Fibroblast of the aortic adventitia (primary cell): ENCODE measurements around the gene ARL2. TPM values are rescaled to one million over a fixed set of nuclear protein-coding genes. Genes with fewer than 3 reads are reported as not detected.

Experiments used
- DNase-seq: peaks from one replicate; pipeline ENCODE4 v3.0.0-alpha.2; 2010; ENCODE audit warnings: low read depth
- H3K4me3 ChIP-seq: 2 replicates; pipeline ENCODE4 v1.5.1; 2011; ENCODE audit warnings: low read depth, mild to moderate bottlenecking, control low read depth, low read length, moderate library complexity
- total RNA-seq: library from RNA; depleted of rRNA; stranded (reverse); fragments of >200 nt; gene quantifications from 2 replicates; pipeline ENCODE4 v1.2.3, GENCODE V29; 2012; ENCODE audit warnings: low replicate concordance
- TF ChIP-seq, protein P1 (sequence below): IDR thresholded peaks from 2 replicates; pipeline ENCODE4 v1.5.1; 2011; ENCODE audit warnings: mild to moderate bottlenecking, low read length, control low read depth, inconsistent platforms; ENCODE audit not compliant: insufficient read depth

The ARL2 gene
- total RNA-seq, 1 donor: 97.9 TPM

DNA sequence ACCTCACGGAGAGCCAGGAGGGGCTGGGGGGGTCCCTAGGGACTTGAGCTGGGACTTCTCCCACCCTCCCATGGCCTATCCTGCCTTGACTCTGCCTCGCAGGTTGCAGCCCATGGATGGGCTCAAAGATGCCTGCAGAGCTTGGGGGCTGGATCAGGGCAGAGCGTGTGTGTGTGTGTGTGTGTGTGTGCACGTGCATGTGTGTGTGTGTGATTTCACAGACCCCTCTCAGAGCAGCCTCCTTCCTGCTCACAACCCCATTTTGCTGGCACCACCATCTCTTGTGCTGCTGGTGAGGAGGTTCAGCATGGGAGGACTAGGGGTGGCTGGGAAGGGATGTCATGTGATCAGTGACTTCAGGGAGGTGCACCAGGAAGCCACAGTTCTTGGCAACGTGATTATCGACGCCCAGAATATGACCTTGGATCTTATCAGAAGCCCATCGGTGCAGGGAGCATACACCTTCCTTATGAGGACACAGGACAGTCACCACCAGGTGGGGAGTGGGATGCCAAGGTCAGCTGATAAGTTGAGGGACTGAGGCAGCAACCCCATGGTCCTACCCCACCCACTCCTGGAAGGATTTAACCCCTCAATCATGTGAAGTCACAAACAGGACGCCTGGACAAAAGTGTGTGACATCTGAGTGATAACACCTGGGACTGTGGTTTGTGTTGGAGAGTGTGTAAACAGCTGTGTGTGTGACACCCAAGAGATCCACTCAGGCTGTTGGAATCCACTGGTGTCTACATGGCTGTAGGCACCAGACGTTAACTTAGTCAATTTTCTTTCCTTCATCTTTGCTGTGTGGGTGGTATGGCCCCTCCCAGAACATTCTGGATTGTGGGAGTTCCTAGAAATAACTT lies 46.2 kb downstream of the ARL2 start:
- H3K4me3 ChIP-seq: no peak overlapping the region
- DNase-seq: no peak
- TF ChIP-seq, protein P1, sequence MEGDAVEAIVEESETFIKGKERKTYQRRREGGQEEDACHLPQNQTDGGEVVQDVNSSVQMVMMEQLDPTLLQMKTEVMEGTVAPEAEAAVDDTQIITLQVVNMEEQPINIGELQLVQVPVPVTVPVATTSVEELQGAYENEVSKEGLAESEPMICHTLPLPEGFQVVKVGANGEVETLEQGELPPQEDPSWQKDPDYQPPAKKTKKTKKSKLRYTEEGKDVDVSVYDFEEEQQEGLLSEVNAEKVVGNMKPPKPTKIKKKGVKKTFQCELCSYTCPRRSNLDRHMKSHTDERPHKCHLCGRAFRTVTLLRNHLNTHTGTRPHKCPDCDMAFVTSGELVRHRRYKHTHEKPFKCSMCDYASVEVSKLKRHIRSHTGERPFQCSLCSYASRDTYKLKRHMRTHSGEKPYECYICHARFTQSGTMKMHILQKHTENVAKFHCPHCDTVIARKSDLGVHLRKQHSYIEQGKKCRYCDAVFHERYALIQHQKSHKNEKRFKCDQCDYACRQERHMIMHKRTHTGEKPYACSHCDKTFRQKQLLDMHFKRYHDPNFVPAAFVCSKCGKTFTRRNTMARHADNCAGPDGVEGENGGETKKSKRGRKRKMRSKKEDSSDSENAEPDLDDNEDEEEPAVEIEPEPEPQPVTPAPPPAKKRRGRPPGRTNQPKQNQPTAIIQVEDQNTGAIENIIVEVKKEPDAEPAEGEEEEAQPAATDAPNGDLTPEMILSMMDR: no peak

DNA sequence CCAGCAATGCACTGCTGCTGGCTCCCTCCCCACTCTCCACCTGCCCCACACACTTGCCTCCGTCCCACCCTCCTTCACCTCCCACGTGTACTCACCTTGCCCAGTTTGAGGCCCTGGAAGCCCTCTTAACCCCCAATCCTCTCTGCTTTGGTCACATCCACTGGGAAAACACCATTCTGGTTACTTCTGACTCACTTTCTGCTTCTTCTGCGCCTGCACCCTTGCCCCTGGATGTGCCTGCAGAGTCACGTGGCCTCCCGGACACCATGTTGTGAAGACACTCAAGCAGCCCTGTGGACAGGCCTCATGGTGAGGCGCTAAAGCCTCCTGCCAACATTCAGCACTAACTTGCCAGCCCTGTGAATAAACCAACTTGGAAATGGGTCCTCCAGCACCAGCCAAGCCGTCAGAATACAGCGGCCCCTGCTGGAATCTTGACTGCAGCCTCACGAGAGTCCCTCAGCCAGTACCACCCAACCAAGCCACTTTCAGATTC lies 47.0 kb downstream of the ARL2 start:
- TF ChIP-seq, protein P1: peak; percentile 35
- H3K4me3 ChIP-seq: no peak overlapping the region
- peak; percentile 19 for DNase-seq

DNA sequence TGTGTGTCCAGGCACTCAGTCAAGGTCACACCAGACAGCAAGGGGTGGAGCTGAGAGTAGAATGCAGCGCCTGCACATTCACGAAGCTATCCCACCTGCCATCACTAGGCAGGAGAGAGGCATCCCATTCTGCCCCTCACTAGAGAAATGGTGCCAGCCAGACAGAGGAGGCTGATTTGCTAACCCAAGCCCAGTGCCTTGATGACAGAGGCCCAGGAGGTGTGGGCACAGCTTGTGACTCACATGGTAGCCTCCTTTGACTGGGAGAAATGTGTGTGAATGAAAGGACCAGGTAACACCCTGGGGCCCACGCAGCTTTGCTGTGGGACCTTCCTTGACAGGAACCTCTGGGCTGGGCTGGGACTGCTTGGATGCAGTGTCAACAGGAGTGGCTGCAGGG lies 49.6 kb downstream of the ARL2 start:
- TF ChIP-seq, protein P1: no peak
- DNase-seq: no peak
- no peak overlapping the region for H3K4me3 ChIP-seq

DNA sequence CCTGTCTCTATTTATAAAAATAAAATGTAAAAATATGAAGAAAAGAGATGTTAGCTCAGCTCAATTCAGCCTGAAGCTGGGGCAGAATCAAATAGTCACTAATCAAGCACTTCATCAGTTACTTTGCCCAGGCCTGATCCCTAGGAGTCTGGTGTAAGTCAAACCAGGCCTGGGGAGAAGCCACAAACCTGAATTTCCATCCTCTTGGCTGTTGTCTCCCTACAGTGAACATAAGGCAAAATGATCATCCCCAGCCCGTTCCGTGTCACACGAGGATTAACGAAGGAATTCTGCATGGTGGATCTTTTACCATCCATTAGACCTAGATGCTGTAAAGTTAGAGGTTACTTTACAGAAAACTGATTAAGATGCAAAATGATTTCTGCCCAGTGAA lies 50.9 kb downstream of the ARL2 start:
- no peak for DNase-seq
- TF ChIP-seq, protein P1: no peak
- H3K4me3 ChIP-seq: no peak overlapping the region

DNA sequence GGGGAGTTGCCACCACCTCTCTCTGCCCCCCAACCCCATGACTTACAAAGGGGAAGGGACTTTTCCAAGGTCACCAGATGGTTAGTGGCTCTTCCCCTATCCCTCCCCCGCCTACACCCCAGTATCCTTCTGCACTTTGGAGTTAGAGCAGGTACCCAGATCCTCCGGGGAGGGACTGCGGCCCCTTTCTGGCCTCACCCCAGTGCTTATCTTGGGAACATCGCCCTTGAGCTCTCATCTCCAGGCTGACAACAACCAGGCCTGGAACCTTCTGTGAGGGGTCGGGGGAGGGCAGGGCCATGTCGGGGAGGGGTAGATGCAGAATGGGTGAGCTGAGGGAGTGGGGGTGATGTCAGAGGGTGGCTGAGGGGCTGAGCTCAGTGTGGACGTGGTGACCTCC lies 51.9 kb downstream of the ARL2 start:
- TF ChIP-seq, protein P1: no peak
- no peak for DNase-seq
- H3K4me3 ChIP-seq: no peak overlapping the region

DNA sequence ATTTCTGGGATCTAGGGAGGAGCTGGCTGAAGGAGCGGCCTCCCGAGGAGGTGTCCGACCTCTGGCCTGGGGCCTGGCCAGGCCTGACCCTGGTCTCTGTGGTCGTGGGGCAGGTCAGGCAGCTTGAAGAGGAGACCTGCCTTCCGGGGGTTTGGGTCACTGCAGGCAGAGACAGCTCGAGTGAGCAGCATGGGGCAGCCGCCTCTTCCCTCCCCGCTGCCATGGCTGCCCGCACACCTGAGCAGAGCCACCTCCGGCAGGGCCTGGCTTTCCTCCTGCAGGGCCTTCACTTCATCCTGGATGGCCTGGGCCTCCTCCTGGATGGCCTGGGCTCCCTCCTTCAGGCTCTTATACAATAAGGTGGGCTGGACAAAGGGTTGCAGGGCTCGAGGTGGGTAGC lies 52.4 kb downstream of the ARL2 start:
- H3K4me3 ChIP-seq: no peak overlapping the region
- TF ChIP-seq, protein P1: no peak
- no peak for DNase-seq
